ENCODE data around the gene PHF5A.

The PHF5A gene

DNA sequence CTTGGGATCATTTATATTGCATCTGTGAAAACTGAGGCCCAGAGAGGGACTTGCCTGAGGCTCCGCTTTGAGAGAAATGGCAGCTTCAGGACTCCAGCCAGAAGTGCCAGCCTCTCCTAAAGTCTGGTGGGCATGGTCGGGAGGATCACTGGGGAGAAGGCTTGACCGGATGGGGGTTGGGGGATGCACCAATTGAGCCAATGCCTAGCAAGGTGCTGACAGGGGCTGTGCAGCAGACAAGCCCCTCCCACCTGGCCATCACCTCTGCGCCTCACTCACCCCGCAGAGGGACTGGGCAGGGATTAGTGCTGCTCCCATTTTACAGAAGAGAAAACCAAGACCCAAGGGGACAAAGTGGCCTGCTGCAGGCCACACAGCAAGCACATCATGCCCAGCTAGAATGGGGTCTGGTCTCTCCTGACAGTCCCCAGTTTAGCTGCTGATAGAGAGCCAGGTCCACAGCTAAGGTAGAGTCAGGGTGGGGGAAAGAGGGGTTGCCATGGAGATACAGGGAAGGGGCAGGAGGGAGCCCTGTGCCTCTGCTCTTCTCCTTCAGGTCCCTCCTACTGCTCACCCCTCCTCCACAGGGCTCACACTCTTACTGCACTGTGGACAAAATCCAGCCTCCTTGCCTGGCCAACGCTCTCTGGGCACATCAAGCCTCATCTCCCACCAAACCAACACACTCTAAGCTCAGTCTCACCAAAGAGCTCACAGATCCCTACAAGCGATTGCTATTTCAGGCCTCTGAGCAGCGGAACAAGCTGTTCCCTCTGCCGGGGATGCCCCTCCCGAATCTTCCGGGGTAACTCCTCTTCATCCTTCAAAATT, 57.3 kb downstream of the PHF5A start:
- no peak for DNase-seq

DNA sequence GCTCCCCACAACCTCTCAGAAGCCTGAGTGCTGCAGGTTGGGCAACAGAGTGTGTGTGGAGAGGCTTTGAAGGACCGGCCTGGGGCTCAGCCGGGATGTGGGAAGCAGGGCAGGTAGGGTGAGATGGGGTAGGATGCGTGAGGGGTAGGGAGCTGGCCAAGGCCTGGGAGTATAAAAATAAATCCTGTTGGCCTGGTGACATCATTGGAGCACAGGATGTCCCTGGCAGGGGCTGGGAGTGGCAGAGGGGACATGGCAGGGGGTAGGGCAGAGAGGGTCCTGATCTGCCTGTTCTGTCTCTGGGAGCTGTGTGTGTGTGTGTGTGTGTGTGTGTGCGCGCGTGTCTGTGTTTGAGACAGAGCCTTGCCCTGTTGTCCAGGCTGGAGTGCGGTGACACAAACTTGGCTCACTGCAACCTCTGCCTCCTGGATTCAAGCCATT, 58.2 kb downstream of the PHF5A start:
- DNase-seq, result no peak

All from DMS79 treated with DMSO at 0.1 percent for 48 hours (cell line).